ENCODE data around the gene ICAM5.

DNA sequence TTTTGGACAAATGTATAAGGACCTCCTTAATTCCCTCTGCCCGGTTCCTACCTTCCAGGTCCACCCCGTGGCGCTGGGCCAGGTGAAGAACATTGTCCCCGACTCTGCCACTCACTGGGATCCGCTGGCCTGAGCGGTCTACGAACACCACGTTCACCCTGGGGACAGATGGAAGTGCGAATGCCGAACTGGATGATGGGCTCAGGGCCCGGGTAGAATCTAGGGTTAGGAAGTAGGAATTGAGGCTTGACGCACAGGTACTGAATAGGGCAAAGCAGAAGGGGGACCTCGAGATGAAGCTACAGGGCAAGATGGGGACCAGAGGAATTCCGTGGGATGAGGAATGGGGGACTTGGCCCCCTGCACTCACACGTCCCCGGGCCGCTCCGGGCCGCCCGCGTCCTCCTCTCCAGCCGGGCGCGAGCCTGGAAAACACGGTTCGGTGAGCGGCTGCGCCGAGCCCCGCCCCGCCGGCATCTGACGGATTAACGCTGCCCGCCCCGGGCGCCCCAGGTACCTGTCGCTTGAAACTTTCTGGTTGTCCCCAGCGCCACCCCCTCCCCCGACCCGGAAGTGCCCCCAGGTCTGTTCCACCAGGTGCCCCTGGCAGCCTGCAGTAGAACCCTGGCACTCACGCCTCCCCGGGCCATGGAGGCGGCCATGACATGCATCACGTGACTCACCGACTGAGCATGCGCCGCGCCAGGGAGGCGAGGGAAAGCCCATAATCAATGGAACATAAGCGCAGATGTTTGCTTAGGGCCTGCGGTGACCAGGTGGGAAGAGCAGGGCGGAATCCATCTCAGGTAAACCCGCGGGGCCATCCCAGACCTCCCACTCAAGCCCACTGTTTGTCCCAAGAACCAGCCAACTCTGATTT lies 25.8 kb downstream of the ICAM5 start, which contains the start of gene FDX2:
- TF ChIP-seq, protein P1, sequence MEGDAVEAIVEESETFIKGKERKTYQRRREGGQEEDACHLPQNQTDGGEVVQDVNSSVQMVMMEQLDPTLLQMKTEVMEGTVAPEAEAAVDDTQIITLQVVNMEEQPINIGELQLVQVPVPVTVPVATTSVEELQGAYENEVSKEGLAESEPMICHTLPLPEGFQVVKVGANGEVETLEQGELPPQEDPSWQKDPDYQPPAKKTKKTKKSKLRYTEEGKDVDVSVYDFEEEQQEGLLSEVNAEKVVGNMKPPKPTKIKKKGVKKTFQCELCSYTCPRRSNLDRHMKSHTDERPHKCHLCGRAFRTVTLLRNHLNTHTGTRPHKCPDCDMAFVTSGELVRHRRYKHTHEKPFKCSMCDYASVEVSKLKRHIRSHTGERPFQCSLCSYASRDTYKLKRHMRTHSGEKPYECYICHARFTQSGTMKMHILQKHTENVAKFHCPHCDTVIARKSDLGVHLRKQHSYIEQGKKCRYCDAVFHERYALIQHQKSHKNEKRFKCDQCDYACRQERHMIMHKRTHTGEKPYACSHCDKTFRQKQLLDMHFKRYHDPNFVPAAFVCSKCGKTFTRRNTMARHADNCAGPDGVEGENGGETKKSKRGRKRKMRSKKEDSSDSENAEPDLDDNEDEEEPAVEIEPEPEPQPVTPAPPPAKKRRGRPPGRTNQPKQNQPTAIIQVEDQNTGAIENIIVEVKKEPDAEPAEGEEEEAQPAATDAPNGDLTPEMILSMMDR (conservative IDR thresholded peaks at IDR 0.05): no peak
- no peak for TF ChIP-seq EZH2 (IDR thresholded peaks at IDR 0.05; ENCODE audit: low read depth)

All from PC-9 (cell line).